ENCODE results near the gene SPDYE2. TPM values are rescaled to one million over a fixed set of nuclear protein-coding genes. Genes with fewer than 3 reads are reported as not detected.
"Not testable (repeated sequence)": the region's sequence is repeated elsewhere in the genome, so short reads cannot be mapped to it uniquely, and the experiment has no call there.

SPDYE2 gene
- polyA plus RNA-seq, 1 donor: 14.8 TPM

GRCh38 chr7:102535062-102535615 lies 15.9 kb upstream of the SPDYE2 start:
- DNase-seq: not testable (repeated sequence)

- not testable (repeated sequence) for DNase-seq
Observed at GRCh38 chr7:102540604-102541003, 10.4 kb upstream of the SPDYE2 start.

DNA sequence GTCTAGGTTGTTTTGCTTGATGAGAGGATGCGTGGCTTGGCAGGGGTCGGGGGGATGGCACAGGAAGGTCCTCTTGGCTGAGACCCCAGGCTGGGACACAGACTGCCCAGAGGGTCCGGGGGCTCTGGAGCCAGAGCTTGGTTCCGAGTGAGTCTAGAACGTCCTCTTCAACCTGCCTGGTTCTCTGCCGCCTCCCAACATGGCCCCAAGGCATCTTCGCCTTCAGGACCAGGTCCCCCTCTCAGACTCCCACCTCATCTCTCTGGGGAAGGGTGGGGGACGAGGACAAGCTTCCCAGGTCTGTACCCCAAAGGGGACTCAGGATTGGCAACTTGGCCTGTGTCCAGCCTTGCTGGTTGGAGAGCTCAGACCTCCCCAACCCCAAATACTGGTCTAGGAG lies 8.9 kb upstream of the SPDYE2 start:
- DNase-seq: not testable (repeated sequence)

DNA sequence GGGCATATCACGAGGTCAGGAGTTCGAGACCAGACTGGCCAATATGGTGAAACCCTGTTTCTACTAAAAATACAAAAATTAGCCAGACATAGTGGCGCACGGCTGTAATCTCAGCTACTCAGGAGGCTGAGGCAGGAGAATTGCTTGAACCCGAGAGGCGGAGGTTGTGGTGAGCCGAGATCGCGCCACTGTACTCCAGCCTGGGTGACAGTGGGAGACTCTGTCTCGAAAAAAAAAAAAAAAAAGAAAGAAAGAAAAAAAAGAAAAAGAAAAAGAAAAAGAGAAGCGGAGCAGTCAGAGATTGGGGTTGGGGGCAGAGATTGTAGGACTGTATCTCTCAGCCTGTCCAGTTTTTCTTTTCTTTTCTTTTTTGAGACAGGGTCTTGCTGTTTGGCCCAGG lies 8.3 kb upstream of the SPDYE2 start:
- DNase-seq: not testable (repeated sequence)

DNA sequence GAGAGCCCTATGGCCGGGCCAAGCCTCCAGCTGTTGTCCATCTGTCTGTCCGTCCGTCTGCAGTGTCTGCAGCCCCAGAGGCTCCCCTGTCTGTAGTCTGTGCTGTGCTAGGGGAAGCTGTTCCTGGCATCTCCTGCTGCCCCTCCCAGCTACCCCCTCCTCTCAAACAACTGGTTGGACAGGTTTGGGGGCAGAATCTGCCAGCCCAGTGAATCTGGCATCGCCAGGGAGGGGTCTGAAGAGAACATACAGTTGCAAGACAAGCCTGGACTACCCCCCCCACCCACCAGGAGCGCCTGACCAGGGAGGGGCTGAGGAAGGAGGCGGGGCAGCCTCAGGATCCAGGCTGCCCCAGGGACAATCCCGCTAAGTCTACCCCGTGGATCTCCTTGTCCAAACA lies 7.4 kb upstream of the SPDYE2 start, which contains the start of gene UPK3BL2:
UPK3BL2 (minus strand) TSS at position 101 of the 400 bp plus-strand sequence; CDS start at position 41, 60 bp downstream.
- not testable (repeated sequence) for DNase-seq

GRCh38 chr7:102544372-102544771 lies 6.7 kb upstream of the SPDYE2 start:
- DNase-seq: not testable (repeated sequence)

- DNase-seq: not testable (repeated sequence)
Observed at GRCh38 chr7:102545288-102545687, 5.7 kb upstream of the SPDYE2 start.

GRCh38 chr7:102546353-102546752 lies 4.7 kb upstream of the SPDYE2 start:
- DNase-seq: not testable (repeated sequence)

DNA sequence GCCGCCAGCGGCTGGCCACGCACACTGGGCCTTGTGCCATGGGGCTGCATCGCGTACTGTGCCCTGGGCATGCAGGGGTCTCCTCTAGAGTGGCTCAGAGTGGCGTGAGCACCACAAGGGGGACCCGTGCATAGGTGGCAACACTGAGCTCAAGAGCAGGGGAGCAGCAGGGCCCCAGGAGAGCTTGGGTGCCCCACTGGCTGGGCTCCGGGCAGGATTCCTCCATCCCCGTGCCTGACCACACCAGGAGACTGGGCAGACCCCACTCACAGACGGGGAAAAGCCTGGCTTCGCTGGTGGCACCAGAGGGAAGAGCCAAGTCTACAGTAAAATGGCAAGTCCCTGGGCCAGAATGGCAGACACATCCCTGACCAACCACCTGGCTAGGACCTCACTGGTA lies 17.6 kb downstream of the SPDYE2 start:
- DNase-seq: not testable (repeated sequence)

DNA sequence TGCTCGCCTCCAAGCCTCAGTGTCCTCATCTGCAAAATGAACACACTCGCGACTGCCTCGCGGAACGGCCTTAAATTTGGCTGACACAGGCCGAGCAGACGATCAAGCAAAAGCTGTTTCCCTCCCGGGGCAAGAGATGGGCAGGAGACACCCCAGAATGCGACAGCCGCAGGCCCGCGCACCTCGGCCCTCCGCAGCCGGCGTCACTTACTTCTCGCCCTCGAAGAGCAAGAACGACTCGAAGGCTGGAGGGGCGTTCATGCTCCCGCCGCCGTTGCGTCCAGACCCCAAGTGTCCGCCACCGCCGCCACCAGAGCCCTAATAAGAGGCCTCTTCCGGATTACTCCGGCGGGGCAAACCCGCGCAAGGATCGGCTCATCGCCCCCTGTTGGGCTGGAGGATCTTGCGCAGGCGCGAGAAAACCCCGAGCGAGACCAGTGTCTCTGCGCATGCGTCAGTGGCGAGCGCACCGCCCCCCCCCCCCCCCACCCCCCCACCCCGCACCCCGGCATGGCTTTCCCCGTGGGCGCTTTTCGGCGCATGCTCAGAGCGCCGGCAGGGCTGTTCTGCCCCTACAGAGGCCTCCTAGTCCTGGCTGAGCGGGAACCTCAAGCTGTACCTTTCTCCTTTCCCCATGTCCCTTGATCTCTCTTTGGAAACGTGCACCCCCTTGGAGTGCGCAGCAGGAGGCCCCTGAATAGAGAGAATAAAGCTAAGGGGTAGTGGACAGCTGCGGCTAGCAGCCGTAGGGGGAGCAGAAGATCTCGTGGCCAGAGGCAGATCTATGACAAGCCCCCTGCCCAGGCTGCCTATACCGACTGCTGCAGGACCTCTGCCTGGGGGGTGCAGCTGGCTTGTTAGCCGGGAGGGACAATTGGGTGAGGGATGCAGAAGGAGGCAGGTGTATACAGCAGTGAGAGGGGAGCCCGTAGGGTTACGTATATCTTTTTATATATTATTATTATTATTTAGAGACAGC lies 21.5 kb downstream of the SPDYE2 start, which contains the start of gene POLR2J3:
POLR2J3 (minus strand) TSS at position 323 of the 979 bp plus-strand sequence; CDS start at position 261, 62 bp downstream.
- peak; percentile 89 for DNase-seq

DNA sequence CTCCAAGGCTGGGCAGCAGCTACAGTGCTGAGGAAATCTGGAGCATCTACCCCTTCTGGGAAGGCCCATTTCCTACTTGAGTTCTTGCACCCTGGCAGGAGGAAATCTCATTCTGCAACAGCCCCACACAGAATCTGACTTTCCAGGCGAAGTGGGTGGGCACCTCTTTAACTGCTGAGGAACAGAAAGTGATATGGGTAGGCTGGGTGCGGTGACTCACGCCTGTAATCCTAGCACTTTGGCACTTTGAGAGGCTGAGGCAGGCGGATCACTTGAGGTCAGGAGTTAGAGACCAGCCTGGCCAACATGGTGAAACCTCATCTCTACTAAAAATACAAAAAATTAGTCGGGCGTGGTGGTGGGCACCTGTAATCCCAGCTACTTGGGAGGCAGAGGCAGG lies 23.6 kb downstream of the SPDYE2 start:
- not testable (repeated sequence) for DNase-seq

DNA sequence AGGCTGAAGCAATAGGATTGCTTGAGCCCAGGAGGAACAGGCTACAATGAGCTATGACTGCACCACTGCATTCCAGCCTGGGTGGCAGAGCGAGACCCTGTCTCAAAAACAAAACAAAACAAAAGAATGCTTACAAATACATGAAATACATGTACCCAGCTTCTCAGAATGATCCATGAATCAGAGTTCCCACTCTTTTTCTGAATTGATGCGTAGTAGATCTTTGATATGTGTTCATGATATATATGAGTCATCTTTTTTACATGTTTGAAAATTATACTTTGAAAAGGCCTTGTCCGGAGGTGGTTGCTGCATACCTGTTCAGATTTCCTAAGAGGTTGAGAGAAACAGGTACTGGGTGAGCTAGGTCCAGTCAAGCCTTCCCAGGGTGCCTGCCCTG lies 25.3 kb downstream of the SPDYE2 start:
- not testable (repeated sequence) for DNase-seq

GRCh38 chr7:102577315-102578240 lies 26.6 kb downstream of the SPDYE2 start:
- not testable (repeated sequence) for DNase-seq

DNA sequence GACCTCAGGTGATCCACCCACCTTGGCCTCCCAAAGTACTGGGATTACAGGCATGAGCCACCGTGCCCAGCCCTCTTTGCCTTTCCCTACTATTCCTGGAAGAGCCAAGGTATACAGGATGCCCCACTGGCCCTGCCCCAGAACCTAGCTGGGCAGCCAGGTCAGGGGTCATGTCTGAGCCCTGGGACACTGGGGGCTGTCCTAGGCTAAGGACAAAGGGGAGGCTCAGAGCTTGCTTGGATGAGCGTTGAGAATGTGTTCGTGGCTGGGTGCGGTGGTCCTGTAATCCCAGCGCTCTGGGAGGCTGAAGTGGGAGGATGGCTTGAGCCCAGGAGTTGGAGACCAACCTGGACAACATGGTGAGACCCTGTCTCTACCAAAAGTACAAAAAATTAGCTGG lies 27.5 kb downstream of the SPDYE2 start:
- not testable (repeated sequence) for DNase-seq

DNA sequence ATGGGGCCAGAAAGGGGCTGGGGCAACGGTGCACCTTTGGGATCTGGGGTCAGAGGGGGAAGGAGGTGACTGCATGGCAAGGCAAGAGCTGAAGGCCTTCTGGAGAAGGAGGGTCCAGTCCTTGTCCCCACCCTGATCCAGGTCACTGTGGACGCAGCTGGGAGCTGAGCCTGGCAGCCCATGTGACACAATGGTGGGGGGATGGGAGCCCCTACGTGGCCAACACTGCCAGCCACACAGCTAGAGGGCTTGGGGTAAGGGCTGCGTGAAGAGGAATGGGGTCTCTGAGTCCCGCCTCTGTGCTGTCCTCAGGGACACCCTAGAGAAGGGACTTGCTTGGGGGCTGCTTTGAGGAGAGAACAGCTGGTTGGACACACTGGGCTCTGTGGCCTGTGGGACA lies 30.7 kb downstream of the SPDYE2 start:
- not testable (repeated sequence) for DNase-seq

- DNase-seq: not testable (repeated sequence)
Observed at GRCh38 chr7:102583495-102583894, 32.5 kb downstream of the SPDYE2 start.

GRCh38 chr7:102589857-102590256 lies 38.8 kb downstream of the SPDYE2 start:
- not testable (repeated sequence) for DNase-seq

DNA sequence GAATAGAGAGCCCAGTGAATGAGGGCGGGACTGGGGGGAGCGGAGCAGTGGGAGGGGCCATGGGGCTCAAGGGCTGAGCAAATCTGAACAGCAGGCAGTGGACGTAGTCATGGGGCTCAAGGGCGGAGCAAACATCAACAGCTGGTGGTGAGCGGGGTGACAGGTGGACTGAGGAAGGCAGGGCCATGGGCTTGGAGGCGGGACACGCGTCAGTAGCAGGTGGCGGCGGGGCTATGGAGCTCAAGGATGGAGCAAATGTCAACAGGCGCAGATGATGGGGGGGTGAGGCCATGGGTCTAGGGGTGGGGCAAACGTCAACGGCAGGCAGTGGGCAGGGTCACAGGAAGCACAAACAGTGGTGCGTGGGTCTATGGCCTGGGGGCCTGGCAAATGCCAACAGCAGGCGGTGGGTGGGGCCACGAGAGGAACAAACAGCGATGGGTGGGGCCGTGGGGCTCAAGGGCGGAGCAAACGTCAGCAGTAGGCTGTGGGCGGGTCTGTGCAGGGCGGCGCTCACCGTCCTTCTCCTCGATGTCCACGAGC lies 41.5 kb downstream of the SPDYE2 start:
- DNase-seq: not testable (repeated sequence)

- DNase-seq: not testable (repeated sequence)
Observed at GRCh38 chr7:102593637-102594334, 42.8 kb downstream of the SPDYE2 start.

DNA sequence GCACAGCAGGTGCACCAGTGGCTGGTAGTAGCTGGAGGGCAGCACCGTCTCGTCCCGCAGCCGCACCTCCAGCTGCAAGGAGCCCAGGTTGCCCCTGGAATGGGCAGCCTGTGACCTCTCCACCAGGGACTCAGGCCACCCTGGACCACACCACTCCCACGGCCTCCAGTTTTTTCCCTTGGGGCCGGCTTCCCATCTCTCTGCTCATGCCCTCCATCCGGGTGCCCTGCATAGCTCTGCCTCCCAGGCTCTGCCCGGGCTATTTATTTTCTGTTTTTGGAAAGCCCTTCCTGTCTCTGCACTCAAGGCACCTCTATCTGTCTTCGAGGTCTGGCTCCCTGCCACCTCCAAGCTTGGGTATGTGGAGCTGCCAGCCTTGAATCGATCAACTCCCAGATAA lies 45.0 kb downstream of the SPDYE2 start:
- not testable (repeated sequence) for DNase-seq

GRCh38 chr7:102599699-102600098 lies 48.7 kb downstream of the SPDYE2 start:
- not testable (repeated sequence) for DNase-seq
